Mucosa of descending colon (tissue), 3 donors: Measurements from ENCODE around the gene PTCH2. TPM values are rescaled to one million over a fixed set of nuclear protein-coding genes. Genes with fewer than 3 reads are reported as not detected.

ENCODE experiments used
- ATAC-seq: fragments of 200-7000 bp; cut with Tn5 transposase; one replicate; pipeline ENCODE4 v1.9.1; 2020; ENCODE audit warnings: mild to moderate bottlenecking, moderate library complexity
- DNase-seq, 3 donors: peaks; one replicate each; pipeline ENCODE4 v3.0.0-alpha.2; 2020
- H3K36me3 ChIP-seq: fragments of 200-600 bp; one replicate; pipeline ENCODE4 v1.8.0; 2021; ENCODE audit warnings: low read depth, mild to moderate bottlenecking
- H3K4me1 ChIP-seq: fragments of 200-600 bp; one replicate; pipeline ENCODE4 v1.8.0; 2021; ENCODE audit warnings: low read depth, mild to moderate bottlenecking
- H3K4me3 ChIP-seq: fragments of 200-600 bp; one replicate; pipeline ENCODE4 v1.8.0; 2021; ENCODE audit warnings: mild to moderate bottlenecking
- H3K9me3 ChIP-seq: fragments of 200-600 bp; one replicate; pipeline ENCODE4 v1.8.0; 2021; ENCODE audit warnings: mild to moderate bottlenecking
- CTCF ChIP-seq: fragments of 200-600 bp; IDR thresholded peaks from one replicate; pipeline ENCODE4 v1.8.0; 2022; ENCODE audit warnings: antibody characterized with exemption, mild to moderate bottlenecking
- intact Hi-C, 2 donors: fragments of 100-400 bp; cut with DNase I in 1 of 2; cut with micrococcal nuclease in 1 of 2; formaldehyde crosslinking; loops; one replicate each; pipeline versions ENCODE4 v1.11.0 to v1.11.1; 2022; cut with DNase I, micrococcal nuclease
- total RNA-seq, 3 donors: library from RNA; stranded (reverse); fragmentation: NEBNext Ultra II Directional in 2 of 3; extraction: Animal tissue kit (Norgen Biotek cat#: 25700) in 2 of 3; gene quantifications; one replicate each; pipeline versions ENCODE4 v1.2.1 to v1.2.4, GENCODE V29; 2021 to 2023
- donor health status: DM: no; HTN: no; CAD: no; lungs with moderate emphysema.
- donor health status: DM: no; HTN: no; CAD: no.
- donor health status: DM: no; HTN: yes; CAD: no.

The PTCH2 gene
- total RNA-seq, 3 donors from 2014 or later: 0.39 to 2.7 (median 0.64) TPM

GRCh38 chr1:44792736-44793502 is 50.1 kb downstream of the PTCH2 start:
- DNase-seq (peak in 1 of 3 donors; percentile 19), ATAC-seq (no peak)
- Histone ChIP-seq H3K4me3 (no peak overlapping the region), H3K4me1 (no peaks in the 10 kb centered on the region), H3K36me3 (no peaks in the 10 kb centered on the region), H3K9me3 (no peaks in the 10 kb centered on the region)
- intact Hi-C loops: loop anchor here in 1 of 2 donors (5.0 to 10.0 kb wide), 2 partner anchors 44 to 222 kb away; partner anchors contain the start of genes HECTD3 and UROD
- TF ChIP-seq CTCF: no peak

GRCh38 chr1:44790968-44791801 is 51.9 kb downstream of the PTCH2 start:
- ATAC-seq (peak; percentile 81), DNase-seq (peak in 2 of 3 donors; percentile 45 to 52)
- intact Hi-C loops: loop anchor here in 1 of 2 donors (5.0 to 10.0 kb wide), 2 partner anchors 46 to 224 kb away; partner anchors contain the start of genes HECTD3 and UROD

GRCh38 chr1:44788120-44788860 is 54.8 kb downstream of the PTCH2 start, which contains the start of gene BEST4:
Gene BEST4 (minus strand): TSS chr1:44788170. CDS start chr1:44787705, 465 bp downstream.
- DNase-seq (no peak), ATAC-seq (no peak)
- no peaks in the 10 kb centered on the region for H3K9me3 ChIP-seq
- intact Hi-C loops: loop anchor here in 1 of 2 donors (10.0 kb wide), 1 partner anchor 47 kb away; no protein-coding TSS in a partner anchor
- TF ChIP-seq CTCF: no peak
- H3K4me3 ChIP-seq: no peak within 1 kb of the TSS
- H3K4me1 ChIP-seq: peaks cover 16% of the 10 kb centered on the region
- no peaks in the 10 kb centered on the region for H3K36me3 ChIP-seq

More at GRCh38 chr1:44790968-44791801, 51.9 kb downstream of the PTCH2 start:
- H3K9me3 ChIP-seq: no peaks in the 10 kb centered on the region
- H3K36me3 ChIP-seq: no peaks in the 10 kb centered on the region
- H3K4me1 ChIP-seq: peaks cover 4% of the 10 kb centered on the region
- no peak for TF ChIP-seq CTCF
- no peak overlapping the region for H3K4me3 ChIP-seq

- ATAC-seq: no peak
- DNase-seq: no peak
- peaks cover 16% of the 10 kb centered on the region for H3K4me1 ChIP-seq
- intact Hi-C loops: loop anchor here in 1 of 2 donors (10.0 kb wide), 1 partner anchor 47 kb away; no protein-coding TSS in a partner anchor
- no peaks in the 10 kb centered on the region for H3K9me3 ChIP-seq
- H3K4me3 ChIP-seq: no peak overlapping the region
- no peaks in the 10 kb centered on the region for H3K36me3 ChIP-seq
- TF ChIP-seq CTCF: no peak
Observed at GRCh38 chr1:44787506-44787905, 55.5 kb downstream of the PTCH2 start.
